GM23248 (cell line): Measurements from ENCODE around the gene CACNA1I.

Source experiments
- EZH2 ChIP-seq: fragments of 200-600 bp; sonication (generic); IDR thresholded peaks from 2 replicates; pipeline ENCODE4 v1.6.1; 2018; ENCODE audit warnings: antibody characterized with exemption, mild to moderate bottlenecking; ENCODE audit not compliant: insufficient read depth, poor library complexity, severe bottlenecking
- EZH2phosphoT487 ChIP-seq: fragments of 200-600 bp; sonication (generic); IDR thresholded peaks from 2 replicates; pipeline ENCODE4 v1.6.1; 2018; ENCODE audit warnings: antibody characterized with exemption, moderate library complexity, mild to moderate bottlenecking, low read depth; ENCODE audit not compliant: insufficient read depth

DNA sequence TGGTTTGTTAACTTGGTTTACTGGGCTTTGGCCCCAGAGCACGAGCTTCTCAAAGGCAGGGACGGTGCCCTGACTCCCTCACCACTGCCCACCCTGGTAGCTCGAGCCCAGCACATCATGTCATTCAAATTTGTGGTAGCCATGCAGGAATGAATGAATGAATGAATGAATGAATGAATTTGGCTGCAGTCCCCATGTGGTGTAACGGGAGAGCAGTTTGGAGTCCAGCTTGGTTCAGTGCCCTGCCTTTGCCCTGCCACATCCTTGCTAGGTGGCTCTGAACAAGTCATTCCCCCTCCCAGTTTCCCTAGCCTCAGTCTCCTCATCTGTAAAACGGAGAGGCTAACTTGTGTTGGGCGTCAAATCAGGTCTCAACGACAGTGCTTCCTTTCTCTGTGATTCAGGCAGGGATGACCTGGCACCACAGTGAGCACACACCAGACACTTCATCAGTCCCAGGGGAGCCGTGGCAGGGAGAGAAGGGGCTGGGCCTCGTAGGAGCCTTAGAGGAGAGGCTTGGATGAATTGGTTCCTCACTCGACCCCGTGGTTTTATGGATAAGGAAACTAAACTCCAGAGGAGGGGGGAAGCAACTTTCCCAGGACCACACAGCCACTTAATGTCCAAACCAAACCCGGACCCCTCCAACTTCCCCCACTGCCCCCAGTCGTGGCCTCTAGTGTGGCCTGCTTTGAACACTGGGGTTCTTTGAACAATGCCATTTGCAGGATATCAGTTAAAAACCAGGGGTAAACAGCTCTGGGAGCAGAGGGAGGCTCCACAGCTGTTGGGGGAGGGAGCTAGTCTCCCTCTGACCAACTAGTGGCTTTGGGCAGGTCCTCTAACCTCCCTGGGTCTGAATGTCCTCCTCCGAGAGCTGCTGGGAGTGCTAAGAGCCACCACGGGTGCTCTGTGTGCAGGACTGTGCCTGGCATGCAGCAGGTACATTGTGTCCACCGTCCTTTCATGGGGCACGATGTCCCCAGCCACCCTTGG, 86.2 kb downstream of the CACNA1I start:
- TF ChIP-seq EZH2 (no peak), EZH2phosphoT487 (no peak)
